T-helper 9 cell (primary cell): ENCODE measurements around the gene IGF1R.
"Not testable (repeated sequence)": the region's sequence is repeated elsewhere in the genome, so short reads cannot be mapped to it uniquely, and the experiment has no call there.

Experiments
- DNase-seq: peaks from one replicate; pipeline ENCODE4 v3.0.0-alpha.2; 2020

Gene IGF1R

DNA sequence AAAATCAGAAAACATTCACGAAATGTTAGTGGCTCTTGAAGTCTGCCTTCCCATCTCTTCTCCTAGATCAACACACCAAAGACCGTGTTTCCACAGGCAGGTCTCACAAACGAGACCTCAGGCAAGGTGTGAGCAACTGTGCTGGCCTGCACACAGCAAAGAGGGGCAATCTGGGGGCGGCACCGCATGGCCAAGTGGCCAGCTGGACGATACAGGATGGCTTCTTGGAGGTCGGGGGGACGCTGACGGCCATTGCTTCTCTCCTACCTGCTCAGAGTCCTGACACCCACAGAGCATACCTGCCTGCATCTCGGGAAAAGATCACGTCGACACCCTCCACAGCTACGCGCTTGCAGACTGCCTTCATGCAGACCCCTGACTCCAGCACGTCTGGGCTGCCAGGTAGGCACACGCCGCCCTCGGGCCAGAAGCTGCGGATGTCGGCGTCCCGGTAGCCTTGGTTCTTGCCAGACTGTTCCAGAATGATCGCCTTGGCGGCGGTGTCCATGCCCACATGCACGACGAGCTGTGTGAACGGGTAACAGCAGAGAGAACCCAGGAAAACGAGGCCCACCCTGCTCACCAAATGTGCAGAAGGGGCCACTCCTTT is 320.9 kb downstream of the IGF1R start:
- DNase-seq, result no peak

DNA sequence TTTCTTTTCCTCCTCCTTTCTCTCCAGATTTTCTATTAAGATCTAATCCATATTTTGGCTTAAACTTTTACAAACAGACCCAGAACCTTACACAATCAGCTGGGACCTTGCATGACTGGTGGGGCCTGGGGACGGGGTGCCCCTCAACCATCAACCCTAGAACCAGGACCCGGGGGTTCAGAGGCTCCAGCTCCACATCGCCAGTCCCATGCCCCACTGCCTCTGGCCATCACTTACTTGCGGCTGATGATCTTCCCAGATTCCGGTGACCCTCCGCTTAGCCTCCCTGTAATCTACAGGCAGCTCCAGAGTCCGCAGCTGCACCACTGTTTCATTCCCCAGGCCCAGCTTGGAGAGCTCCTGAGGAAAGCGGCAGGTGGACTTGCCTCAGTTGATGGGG is 322.5 kb downstream of the IGF1R start:
- no peak for DNase-seq

DNA sequence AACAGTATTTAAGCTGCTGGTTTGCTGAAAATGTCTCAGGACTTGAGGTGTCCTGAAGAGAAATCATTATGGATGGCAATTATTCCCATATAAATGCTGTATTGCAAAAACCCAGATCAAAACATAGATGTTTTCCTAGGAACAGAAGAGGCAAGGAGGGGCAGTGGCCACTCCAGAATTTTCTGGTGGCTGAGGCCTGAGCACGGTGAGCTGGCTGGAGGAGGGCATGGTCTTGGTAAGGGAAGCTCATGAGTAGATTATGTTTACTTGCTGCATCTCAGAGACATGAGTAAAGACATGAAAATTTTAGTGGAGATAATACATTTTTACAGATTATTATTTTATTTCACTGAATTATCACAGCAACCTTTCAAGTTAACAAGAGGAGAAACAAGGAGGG is 328.2 kb downstream of the IGF1R start:
- no peak for DNase-seq

DNA sequence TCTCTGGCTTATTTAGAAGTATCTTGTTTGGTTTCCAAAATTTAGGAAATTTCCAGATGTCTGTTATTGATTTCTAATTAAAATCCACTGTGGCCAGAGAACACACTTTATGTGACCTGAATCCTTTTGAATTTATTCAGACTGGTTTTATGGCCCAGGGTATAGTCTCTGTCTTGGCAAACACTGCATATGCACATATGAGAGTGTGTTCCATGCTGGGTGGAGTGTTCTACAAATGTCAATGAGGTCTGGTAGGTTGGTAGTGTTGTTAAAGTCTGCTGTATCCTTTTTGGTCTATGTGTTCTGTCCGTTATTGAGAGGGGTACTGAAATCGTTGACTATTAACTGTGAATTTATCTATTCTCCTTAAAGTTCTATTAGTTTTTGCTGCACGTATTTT is 329.1 kb downstream of the IGF1R start:
- no peak for DNase-seq

DNA sequence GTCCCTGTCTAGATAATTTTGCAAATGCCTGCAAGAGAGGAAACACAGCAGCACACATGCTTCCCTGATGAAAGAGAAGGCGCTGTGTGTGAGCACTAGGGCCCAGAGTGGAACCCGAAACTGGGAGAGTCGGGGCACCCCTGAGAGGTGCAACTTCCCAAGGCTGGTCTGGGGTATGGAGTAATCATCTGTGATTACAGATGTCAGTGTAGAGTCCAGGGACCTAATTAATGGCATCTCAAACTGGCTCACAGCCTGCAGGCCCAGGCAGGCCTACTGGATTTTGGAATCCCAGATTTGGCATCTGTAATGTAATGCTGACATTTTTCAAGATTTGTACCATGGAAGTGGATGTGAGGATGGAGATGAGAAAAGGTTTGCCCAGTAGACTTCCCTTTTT is 329.8 kb downstream of the IGF1R start:
- DNase-seq, result no peak

DNA sequence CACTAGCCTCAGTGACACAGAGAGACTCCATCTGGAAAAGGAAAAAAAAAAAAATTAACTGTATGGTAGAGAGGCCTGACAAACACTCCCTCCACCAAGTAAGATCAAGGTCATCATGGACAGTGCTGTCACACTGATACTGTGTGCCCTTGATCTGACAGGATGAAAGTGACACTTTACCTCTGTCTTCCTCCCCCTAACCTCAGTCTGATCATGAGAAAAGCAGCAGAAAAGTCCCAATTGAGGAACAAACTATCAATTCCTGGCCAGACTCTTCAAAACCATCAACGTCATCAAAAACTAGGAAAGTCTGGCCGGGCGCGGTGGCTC is 332.5 kb downstream of the IGF1R start:
- DNase-seq, result no peak

DNA sequence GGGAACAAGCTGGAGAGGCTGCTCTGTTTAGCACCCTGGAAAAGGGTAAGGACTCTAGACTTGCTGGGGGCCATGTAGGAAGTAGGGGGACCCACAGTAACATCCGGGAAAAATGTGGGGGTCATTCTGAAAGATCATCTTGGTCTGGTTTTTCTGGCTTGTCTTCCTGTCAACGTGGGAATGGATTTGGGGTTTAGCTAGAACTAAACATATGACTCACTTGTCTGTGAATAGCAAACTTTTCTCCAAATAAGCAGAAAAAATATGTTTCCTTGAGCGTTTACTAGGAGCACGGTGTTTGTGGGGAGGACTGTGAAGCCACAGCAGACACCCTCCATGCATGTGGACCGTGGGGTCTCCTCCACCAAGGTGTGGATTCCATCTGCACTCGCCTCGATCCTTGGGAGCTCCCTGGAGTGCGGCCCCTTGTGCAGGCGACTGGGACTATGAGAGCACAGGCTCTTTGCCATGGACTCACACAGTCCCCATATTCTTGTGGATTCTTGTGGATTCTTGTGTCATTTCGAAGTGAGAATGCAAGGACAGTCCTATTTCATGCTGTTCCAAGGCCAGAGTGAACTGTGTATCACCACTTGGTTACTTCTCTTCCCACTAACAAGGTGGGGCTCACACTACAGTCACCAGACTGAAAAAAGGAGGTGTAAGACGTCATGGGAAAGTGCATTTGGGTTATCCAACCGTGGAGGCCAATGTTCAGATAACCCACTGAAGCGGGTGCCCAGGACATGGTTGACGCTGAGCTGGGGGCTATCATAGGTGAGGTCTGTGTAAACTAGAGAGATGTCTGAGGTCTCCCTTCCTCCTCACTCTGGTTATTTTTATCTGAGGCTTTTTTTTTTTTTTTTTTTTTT is 333.7 kb downstream of the IGF1R start:
- DNase-seq, result no peak

DNA sequence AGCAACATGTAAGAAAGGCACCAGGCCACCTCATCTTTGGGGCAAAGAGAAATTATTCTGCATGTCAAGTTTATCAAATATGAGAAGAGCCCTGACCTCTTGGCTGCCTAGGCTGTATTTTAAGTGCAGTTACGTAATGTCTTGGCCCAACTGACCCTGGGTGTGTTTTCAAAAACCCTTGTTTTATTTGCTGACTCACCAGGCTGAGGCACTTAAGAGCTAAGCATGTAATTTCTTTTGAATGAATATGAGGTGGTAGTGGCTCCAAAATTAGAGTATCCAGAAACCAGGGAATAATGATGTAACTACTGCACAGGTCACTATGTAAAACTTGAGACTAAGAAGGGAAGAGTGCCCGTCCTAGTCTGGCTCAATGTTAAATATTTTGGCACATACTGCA is 335.0 kb downstream of the IGF1R start:
- DNase-seq, result no peak

DNA sequence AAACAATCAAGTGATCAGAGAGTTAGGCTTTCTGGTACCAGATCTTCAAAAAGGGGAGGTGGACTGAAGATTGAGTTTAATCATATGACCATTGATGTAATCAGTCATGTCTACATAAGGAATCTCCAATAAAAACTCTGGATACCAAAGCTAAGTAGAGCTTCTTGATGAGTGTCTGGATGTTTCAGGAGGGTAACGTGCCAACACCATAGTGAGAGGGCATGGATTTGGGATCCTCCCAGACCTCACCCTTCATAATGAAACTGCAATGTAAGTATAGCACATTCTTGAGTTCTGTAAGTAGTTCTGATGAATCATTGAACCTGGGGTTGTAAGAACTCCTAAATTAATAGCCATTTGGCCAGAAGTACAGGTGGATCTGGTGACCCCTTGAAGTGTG is 337.9 kb downstream of the IGF1R start:
- no peak for DNase-seq

DNA sequence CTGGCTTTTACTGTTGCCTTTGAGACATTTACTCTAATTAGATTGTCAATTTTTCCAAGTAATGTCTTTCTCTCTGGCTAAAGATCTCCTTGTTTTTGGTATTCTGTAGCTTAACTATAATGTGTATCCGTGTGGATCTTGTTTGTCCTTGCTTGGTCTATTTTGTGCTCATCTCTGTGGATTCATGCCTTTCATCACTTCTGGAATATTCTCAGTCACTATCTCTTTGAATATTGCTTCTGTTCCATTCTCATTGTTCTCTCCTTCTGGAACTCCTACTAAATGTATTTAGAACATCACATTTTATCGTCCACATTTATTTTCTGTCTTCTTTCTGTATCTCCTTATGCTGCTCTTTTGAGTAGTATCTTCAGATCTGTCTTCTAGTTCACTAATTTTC is 346.6 kb downstream of the IGF1R start:
- no peak for DNase-seq

DNA sequence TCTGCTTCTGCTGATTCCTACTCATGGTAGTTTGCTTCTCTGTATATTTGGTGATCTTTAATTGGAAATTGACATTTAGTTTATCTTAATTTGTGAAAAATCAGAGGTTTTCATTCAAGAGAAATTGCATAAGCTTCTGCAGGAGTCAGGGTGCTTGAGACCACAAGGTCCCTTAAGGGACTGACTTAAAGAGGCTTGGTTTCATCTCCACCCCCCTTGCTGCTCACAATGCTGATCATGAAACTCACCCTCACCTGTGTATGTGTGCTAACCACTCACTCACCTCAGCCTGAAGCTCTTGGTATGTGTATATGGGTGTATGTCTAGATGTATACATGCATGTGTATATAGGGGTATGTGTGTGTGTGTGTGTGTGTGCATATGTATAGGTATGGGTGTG is 347.8 kb downstream of the IGF1R start:
- DNase-seq, result no peak

DNA sequence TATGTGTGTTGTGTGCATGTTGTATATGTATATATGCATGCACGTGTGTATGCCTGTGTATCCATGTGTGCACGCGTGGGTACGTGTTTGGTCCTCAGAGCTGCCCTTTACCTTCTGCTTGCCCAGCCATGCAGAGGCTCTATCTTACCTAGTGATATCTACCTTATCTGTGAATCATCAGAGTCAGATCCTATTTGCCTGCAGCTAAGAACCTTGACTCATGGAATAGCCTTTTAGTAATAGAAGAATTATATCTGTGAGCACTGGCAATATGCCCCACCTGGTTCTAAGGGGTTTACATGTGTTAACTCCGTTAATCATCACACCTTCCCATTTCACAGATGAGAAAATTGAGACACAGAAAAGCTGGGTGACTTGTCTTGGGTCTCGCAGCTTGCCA is 348.3 kb downstream of the IGF1R start:
- DNase-seq, result no peak

DNA sequence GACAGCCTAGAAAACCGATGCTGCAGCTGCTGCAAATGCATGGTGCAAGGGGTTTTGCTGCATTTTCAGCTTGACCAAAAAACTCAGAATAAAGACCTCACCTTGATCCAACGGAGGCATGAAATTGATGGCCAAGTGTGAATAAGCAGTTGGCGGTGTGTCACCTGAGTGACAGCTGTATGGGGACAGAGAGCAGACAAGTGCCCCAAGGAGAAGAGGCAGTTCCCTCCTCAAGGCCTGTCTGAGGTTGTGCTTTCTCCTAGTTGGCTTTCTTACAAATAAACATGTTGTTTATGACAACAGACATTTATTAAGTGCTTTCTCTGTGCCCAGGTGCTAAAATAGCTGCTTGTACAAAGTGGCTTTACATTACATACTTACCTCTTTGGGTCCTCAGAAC is 349.0 kb downstream of the IGF1R start:
- no peak for DNase-seq

DNA sequence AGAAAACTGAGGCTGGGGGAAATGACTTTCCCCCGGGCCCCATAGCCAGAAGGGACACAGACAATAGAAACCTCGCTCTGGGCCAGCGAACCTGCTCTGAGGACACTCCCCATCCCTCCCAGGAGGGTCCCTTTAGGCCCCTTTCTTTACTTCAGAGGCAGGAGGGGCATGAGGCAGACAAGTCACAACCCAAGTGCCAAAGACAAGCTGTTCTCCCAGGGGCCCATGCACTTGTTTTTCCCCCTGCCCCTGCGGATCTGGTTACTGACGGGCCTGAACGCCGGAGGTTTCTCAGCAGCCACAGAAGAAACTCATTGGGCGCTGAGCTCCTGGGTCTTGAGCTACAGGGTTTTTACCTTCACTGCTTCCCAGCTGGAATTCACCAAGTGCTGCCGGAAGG is 349.4 kb downstream of the IGF1R start:
- no peak for DNase-seq

DNA sequence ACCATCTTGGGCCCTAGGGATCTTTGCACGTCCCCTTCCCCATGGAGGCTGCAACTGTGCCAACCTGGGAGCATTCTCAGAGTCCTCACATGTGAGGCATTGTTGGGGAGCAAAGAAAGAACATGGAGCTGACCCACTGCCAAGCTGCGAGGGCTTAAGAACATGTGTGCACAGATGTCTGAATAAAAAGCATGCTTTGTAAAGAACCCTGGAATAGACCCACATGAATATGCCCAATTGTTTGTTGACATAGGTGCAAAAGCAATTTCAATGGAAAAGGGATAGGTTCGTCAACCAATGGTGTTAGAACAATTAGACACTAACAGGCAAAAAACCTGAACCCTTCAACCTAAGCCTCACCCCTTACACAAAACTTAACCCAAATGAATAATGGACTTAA is 349.9 kb downstream of the IGF1R start:
- no peak for DNase-seq

DNA sequence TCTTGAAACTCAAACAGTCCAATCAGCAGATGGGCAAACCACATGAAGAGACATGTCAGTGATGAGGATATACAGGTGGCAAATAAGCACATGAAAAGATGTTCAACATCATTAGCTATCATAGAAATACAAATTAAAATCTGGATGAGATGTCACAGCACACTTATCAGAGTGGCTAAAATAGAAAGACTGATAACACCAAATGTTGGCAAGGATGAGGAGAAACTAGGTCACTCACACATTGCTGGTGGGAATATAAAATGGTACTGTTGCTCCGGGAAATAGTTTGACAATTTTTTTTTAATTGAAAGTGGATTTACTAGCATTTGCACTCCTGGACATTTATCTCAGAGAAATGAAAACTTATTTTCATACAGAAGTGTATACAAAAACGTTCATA is 350.9 kb downstream of the IGF1R start:
- no peak for DNase-seq

DNA sequence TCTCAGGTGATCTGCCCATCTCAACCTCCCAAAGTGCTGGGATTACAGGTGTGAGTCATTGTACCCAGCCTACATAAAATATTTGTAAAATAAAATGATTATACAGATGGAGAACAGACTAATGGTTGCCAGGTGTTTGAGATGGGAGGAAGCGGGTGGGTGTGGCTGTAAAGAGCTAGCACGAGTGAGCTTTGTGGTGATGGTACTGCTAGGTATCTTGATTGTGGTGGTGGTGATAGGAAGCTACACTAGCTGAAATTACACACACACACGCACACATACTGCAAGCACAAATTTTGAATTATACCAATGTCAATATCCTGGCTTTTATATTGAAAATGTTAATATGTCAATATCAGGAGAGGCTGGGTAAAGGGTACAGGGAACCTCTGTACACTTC is 353.9 kb downstream of the IGF1R start:
- no peak for DNase-seq

DNA sequence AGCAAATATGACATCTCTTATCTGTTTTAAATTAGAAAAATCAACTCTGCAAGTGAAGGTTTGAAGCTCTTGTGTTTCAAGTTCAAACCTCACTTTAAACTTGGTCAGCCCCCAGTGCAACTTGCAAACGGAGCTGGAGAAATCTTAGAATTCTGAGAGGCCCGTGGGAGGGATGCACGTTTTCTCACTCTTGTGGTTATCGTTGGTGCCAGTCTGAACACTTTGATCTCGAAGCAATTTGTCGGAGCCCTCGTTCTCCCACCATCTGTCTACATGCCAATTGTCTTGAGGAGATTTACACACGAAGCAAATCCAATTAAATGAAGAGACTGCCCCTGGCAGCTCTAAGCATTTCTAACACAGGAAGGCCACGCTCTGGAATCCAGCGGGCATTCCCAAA is 355.0 kb downstream of the IGF1R start:
- not testable (repeated sequence) for DNase-seq

DNA sequence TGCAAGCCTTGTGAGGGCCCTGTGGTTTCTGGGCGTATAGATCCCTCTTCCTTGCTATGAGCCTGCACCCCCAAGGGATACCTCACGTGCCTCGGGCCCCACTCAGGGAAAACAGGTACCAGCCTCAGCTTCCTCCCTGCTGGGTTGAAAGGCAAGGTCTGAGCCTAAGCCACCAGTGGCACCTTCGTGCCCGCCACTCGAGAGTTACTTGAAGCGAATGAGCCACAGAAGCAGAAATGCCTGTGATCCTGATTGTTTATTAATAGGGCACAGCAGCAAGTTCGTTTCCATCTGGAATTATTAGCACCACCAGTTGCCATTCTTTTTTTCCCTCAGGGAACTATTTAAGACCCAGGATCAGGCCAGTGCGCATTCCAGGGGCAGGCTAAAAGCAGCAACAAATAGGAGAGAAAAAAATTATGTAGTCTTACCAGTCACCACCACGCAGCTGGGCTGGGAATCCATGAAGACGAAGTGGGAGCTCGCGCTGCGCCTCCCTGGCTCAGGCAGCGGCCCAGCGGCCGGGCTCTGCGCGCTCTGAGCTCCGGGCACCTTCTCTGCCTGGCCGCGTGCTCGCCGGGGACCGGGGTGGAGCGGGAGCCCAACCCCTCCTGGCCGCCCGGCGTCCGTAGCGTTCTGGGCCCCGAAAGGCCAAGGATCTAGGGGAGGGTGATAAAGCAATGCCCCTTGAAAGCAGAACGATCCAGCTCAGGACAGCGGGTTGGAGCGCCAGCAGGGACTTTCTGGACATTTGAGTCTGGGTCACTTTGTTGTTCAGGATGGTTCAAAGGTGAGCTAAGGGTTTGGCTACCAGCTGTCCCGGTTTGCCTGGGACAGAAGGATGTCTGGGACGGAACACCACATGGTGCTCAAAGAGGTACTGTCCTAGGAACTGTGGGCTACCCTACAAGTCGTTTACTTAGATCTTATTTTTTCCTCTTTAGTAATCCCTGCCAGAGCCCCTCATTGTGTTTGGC is 356.9 kb downstream of the IGF1R start:
- DNase-seq, result not testable (repeated sequence)

DNA sequence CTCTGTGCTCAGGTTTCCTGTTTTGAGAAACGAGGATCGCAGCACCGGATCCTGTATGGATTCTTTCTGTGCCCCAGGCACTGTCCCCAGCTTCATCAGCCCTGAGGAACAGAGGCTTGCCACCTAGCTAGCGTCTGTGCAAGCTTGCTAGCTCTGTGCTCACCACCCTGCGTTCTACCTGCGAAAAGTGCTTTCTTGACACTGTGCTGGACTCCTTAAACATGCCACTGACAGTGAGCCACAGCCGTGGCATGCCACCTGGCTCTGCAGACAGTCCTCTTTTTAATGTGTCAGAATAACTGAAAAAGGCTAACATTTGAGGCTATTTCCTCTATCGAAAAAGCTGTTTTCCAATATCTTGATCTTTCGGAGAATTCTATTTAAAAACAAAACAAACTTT is 357.8 kb downstream of the IGF1R start:
- no peak for DNase-seq

DNA sequence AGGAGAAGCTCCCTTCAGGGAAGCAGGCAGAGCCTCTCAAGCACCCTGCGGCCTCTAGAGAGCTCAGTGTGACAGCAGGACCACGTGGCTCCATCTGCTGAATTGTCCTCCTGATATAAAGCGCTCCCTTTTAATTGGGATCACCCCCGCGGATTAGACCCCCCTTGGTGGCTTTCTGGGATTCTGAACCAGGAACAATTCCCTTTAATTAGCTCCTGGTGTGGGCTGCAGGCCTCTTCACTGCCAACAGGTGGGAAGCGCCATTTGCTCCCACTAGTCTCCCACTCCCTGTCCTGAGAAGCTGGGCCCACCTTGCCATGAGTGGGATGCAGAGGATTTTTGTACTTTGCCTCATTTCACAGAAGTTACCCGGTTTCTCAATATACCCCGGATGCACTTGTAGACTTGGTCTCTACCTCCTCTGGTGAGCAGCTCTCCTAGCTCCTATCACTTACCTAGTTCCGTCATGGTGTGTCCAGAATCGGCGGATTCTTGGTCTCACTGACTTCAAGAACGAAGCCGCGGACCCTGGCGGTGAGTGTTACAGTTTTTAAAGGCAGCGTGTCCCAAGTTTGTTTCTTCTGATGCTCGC is 358.7 kb downstream of the IGF1R start:
- DNase-seq, result no peak

DNA sequence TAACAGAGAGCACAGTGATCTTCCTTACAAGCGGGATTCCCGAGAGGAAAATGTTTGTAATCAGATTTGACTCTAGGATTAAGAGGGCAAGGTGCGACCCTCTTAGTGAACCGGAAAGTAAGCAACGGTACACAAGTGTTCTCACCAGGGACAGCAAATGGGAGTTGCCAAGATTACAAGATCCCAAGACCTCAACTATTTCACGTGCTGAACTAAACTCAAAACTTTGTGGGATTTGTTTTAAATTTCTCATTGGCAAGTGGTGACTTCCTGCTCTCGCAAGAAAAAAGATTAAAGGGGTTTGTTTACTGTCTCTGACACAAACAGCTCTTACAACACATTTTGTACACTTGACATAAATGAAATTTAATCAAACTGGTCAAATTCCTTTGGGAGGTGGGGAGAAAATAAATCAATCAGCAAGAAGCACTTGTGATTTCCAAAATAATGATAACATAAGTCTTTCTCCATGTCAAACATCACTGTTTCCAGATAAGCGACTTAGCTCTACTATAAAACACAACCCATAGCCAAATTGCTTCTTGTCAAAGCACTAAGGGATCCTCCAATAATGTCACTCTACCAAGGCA is 361.5 kb downstream of the IGF1R start:
- no peak for DNase-seq

DNA sequence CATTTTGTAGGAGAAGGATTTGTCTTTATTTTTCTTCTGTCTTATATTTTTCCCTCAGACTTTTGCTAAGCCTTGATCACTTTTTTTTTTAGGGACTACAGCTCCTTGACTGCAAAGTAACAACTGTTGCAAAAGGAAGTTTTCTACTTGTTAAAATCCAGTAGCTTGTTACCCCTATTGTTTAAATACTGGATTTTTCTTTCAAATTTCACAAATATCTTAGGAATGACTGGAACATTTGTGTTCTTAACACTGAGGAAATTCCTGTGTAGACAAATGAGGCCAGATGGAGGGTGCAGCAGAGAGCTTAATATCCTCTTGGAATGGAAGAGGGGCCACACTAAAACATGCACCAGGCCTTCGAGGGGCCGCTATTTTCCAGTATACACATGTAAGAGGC is 362.4 kb downstream of the IGF1R start:
- DNase-seq, result no peak
